H1 (cell line): ENCODE data around the gene RNF220. TPM values are rescaled to one million over a fixed set of nuclear protein-coding genes. Genes with fewer than 3 reads are reported as not detected.

Experiments
- CTCF ChIA-PET: fragments of 300-600 bp; sonication (Branson Sonifier 250); formaldehyde crosslinking; loops from one replicate; lab custom pipeline; 2021; ENCODE audit not compliant: partially characterized antibody; lab: Charles Lee
- POLR2A ChIA-PET: fragments of 300-600 bp; sonication (Branson Sonifier 250); formaldehyde crosslinking; loops from one replicate; lab custom pipeline; 2021; ENCODE audit warnings: inconsistent platforms; ENCODE audit not compliant: partially characterized antibody; lab: Charles Lee
- DNase-seq, 2 experiments: peaks; one replicate each; pipeline versions ENCODE4 v3.0.0 to v3.0.0-alpha.2; 2010 to 2022; ENCODE audit warnings: low spot score in 2 of 2, low read depth in 1 of 2, mixed read lengths in 1 of 2
- FAIRE-seq: peaks from 2 replicates; lab custom pipeline; 2011; peaks lifted over from hg19 to GRCh38; lab: Jason Lieb, UNC
- H2AFZ ChIP-seq: 2 replicates; pipeline ENCODE4 v1.8.1; 2012; ENCODE audit warnings: low read length, inconsistent platforms
- H2AK5ac ChIP-seq: 2 replicates; pipeline ENCODE4 v1.6.1; 2013; ENCODE audit warnings: low read depth, low read length
- H2BK120ac ChIP-seq: replicated peaks from 2 replicates; pipeline ENCODE3; 2013; ENCODE audit warnings: low read depth, low read length, inconsistent platforms
- H2BK12ac ChIP-seq: 2 replicates; pipeline ENCODE4 v1.6.1; 2013; ENCODE audit warnings: low read depth, low read length
- H2BK15ac ChIP-seq: 2 replicates; pipeline ENCODE4 v1.6.1; 2013; ENCODE audit warnings: low read length
- H2BK20ac ChIP-seq: 2 replicates; pipeline ENCODE4 v1.6.1; 2013; ENCODE audit warnings: low read length
- H2BK5ac ChIP-seq: 2 replicates; pipeline ENCODE4 v1.6.1; 2013; ENCODE audit warnings: low read depth, low read length
- H3K14ac ChIP-seq: 2 replicates; pipeline ENCODE4 v1.6.1; 2013; ENCODE audit warnings: inconsistent platforms; ENCODE audit not compliant: insufficient read length
- H3K18ac ChIP-seq: 2 replicates; pipeline ENCODE4 v1.6.1; 2013; ENCODE audit warnings: low read length; ENCODE audit errors: extremely low read depth
- H3K23ac ChIP-seq: 2 replicates; pipeline ENCODE4 v1.6.1; 2013; ENCODE audit warnings: inconsistent platforms; ENCODE audit not compliant: insufficient read length
- H3K23me2 ChIP-seq: 2 replicates; pipeline ENCODE4 v1.6.1; 2013; ENCODE audit warnings: low read depth, low read length
- H3K27ac ChIP-seq: 2 replicates; pipeline ENCODE4 v1.6.1; 2011; ENCODE audit warnings: low read depth, low read length, inconsistent platforms
- H3K27me3 ChIP-seq, 4 experiments: replicated peaks in 1 of 4; 1 replicate in 1 of 4; 2 replicates in 3 of 4; pipeline versions ENCODE4 v1.6.1 to v1.8.1; 2011 to 2013; ENCODE audit warnings: low read length in 3 of 4, mild to moderate bottlenecking in 3 of 4, inconsistent platforms in 2 of 4, mixed read lengths in 2 of 4, moderate library complexity in 1 of 4; ENCODE audit not compliant: control insufficient read depth in 3 of 4, insufficient read depth in 3 of 4; ENCODE audit errors: extremely low read depth in 1 of 4
- H3K36me3 ChIP-seq, 4 experiments: 2 replicates each; pipeline versions ENCODE4 v1.6.1 to v1.8.1; 2011 to 2013; ENCODE audit warnings: mild to moderate bottlenecking in 4 of 4, low read length in 3 of 4, moderate library complexity in 2 of 4, control low read depth in 1 of 4, inconsistent platforms in 1 of 4; ENCODE audit not compliant: insufficient read depth in 4 of 4, control insufficient read depth in 2 of 4
- H3K4ac ChIP-seq: replicated peaks from 2 replicates; pipeline ENCODE3; 2013; ENCODE audit warnings: low read length, low read depth, mixed read lengths, inconsistent platforms; ENCODE audit not compliant: insufficient read length
- H3K4me1 ChIP-seq, 4 experiments: replicated peaks in 1 of 4; 1 replicate in 1 of 4; 2 replicates in 3 of 4; pipeline versions ENCODE4 v1.6.1 to v1.8.1; 2011 to 2013; ENCODE audit warnings: low read length in 3 of 4, inconsistent platforms in 2 of 4, mixed read lengths in 1 of 4; ENCODE audit not compliant: insufficient read depth in 4 of 4, control insufficient read depth in 3 of 4
- H3K4me2 ChIP-seq, 2 experiments: 2 replicates each; pipeline versions ENCODE4 v1.6.1 to v1.8.1; 2011 to 2013; ENCODE audit warnings: low read depth in 2 of 2, low read length in 2 of 2, control low read depth in 1 of 2, inconsistent platforms in 1 of 2, mild to moderate bottlenecking in 1 of 2; ENCODE audit not compliant: insufficient read depth in 1 of 2
- H3K4me3 ChIP-seq, 4 experiments: fragments of 200-600, 300-600 bp in 1 of 4; sonication (generic), shearing (Covaris generic), sonication (Bioruptor Twin) in 1 of 4; 2 replicates each; pipeline versions ENCODE4 v1.5.1 to v1.8.1; 2011 to 2016; ENCODE audit warnings: low read length in 4 of 4, low read depth in 3 of 4, control low read depth in 2 of 4, inconsistent platforms in 2 of 4, mild to moderate bottlenecking in 2 of 4, mixed read lengths in 1 of 4, moderate library complexity in 1 of 4; ENCODE audit not compliant: insufficient read depth in 2 of 4; ENCODE audit errors: extremely low read depth in 1 of 4
- H3K56ac ChIP-seq: replicated peaks from 2 replicates; pipeline ENCODE3; 2013; ENCODE audit warnings: low read depth, mild to moderate bottlenecking, mixed read lengths, low read length, inconsistent platforms; ENCODE audit not compliant: insufficient read length
- H3K79me1 ChIP-seq: 2 replicates; pipeline ENCODE4 v1.6.1; 2013; ENCODE audit warnings: low read depth, low read length, control low read depth
- H3K79me2 ChIP-seq, 2 experiments: 2 replicates each; pipeline versions ENCODE4 v1.6.1 to v1.8.1; 2012 to 2013; ENCODE audit warnings: low read length in 2 of 2, mild to moderate bottlenecking in 2 of 2, inconsistent platforms in 1 of 2; ENCODE audit not compliant: insufficient read depth in 2 of 2, control insufficient read depth in 1 of 2
- H3K9ac ChIP-seq, 4 experiments: replicated peaks in 1 of 4; 1 replicate in 1 of 4; 2 replicates in 3 of 4; pipeline versions ENCODE4 v1.6.1 to v1.8.1; 2011 to 2013; ENCODE audit warnings: low read depth in 3 of 4, low read length in 3 of 4, control low read depth in 2 of 4, mild to moderate bottlenecking in 2 of 4, moderate library complexity in 2 of 4, inconsistent platforms in 1 of 4; ENCODE audit errors: extremely low read depth in 1 of 4
- H3K9me3 ChIP-seq, 2 experiments: 2 replicates each; pipeline versions ENCODE4 v1.6.1 to v1.8.1; 2012 to 2013; ENCODE audit warnings: mild to moderate bottlenecking in 2 of 2, moderate library complexity in 2 of 2, control low read depth in 1 of 2, inconsistent platforms in 1 of 2, low read depth in 1 of 2, low read length in 1 of 2, mixed read lengths in 1 of 2; ENCODE audit not compliant: insufficient read depth in 2 of 2
- H4K20me1 ChIP-seq, 2 experiments: replicated peaks in 1 of 2; 2 replicates each; pipeline versions ENCODE3 to v1.8.1; 2011 to 2013; ENCODE audit warnings: inconsistent platforms in 2 of 2, low read length in 2 of 2, mild to moderate bottlenecking in 1 of 2; ENCODE audit not compliant: insufficient read depth in 2 of 2, control insufficient read depth in 1 of 2
- H4K5ac ChIP-seq: 2 replicates; pipeline ENCODE4 v1.6.1; 2013; ENCODE audit warnings: low read length, low read depth, mixed read lengths, inconsistent platforms; ENCODE audit not compliant: insufficient read length
- H4K8ac ChIP-seq: 2 replicates; pipeline ENCODE4 v1.8.0; 2013; ENCODE audit warnings: mild to moderate bottlenecking, moderate library complexity, low read length, inconsistent platforms; ENCODE audit not compliant: insufficient read depth; ENCODE audit errors: extremely low read depth
- H4K91ac ChIP-seq: replicated peaks from 2 replicates; pipeline ENCODE3; 2013; ENCODE audit warnings: low read length, mixed read lengths, inconsistent platforms; ENCODE audit not compliant: insufficient read length
- BRCA1 ChIP-seq: IDR thresholded peaks from 2 replicates; pipeline ENCODE4 v1.6.1; 2012; ENCODE audit warnings: low read depth, low read length, improper control_type of control experiment
- EGR1 ChIP-seq: IDR thresholded peaks from 2 replicates; pipeline ENCODE4 v1.6.1; 2011; ENCODE audit warnings: low read depth, low read length, borderline replicate concordance
- KDM4A ChIP-seq: IDR thresholded peaks from one replicate; pipeline ENCODE4 v1.7.1; 2012; ENCODE audit warnings: low read depth, mild to moderate bottlenecking, moderate library complexity, low read length, inconsistent platforms; ENCODE audit not compliant: severe bottlenecking
- RBBP5 ChIP-seq: IDR thresholded peaks from 2 replicates; pipeline ENCODE4 v1.7.1; 2012; ENCODE audit warnings: low read depth, mild to moderate bottlenecking, inconsistent platforms, low read length, moderate library complexity, borderline replicate concordance
- RNF2 ChIP-seq: fragments of 200-900, 300-1000 bp; sonication (generic); IDR thresholded peaks from 2 replicates; pipeline ENCODE4 v1.7.1; 2016; ENCODE audit warnings: borderline replicate concordance, low read depth, mild to moderate bottlenecking, antibody characterized with exemption, low read length; ENCODE audit not compliant: poor library complexity, severe bottlenecking; ENCODE audit errors: missing control alignments
- SIRT6 ChIP-seq: IDR thresholded peaks from one replicate; pipeline ENCODE4 v1.7.1; 2012; ENCODE audit warnings: low read length, inconsistent platforms
- SP2 ChIP-seq: IDR thresholded peaks from 2 replicates; pipeline ENCODE4 v1.6.1; 2012; ENCODE audit warnings: mild to moderate bottlenecking, low read length, inconsistent platforms
- SRF ChIP-seq: IDR thresholded peaks from 2 replicates; pipeline ENCODE4 v1.6.1; 2011; ENCODE audit warnings: mild to moderate bottlenecking, low read depth, low read length, moderate library complexity
- TAF7 ChIP-seq: optimal IDR thresholded peaks from 2 replicates; pipeline ENCODE3; 2011; ENCODE audit warnings: low read depth, mild to moderate bottlenecking, inconsistent platforms, low read length, moderate library complexity, borderline replicate concordance
- ZNF274 ChIP-seq: IDR thresholded peaks from 2 replicates; pipeline ENCODE4 v1.7.0; 2012; ENCODE audit warnings: low read length, borderline replicate concordance; ENCODE audit errors: extremely low read depth
- WGBS, 2 experiments: shearing (Covaris generic) in 1 of 2; methylation state at CpG; one replicate each; pipeline versions ENCODE4 v1.1.6 to v1.1.7; 2013 to 2015; ENCODE audit warnings: low lambda C conversion rate in 2 of 2, mixed read lengths in 2 of 2, inconsistent platforms in 1 of 2, low coverage in 1 of 2, missing lambda C conversion rate in 1 of 2; ENCODE audit not compliant: insufficient replicate concordance in 2 of 2, insufficient coverage in 1 of 2, insufficient read length in 1 of 2; ENCODE audit errors: extremely low coverage in 1 of 2, missing lambda C conversion rate in 1 of 2; 5-methylcytosine and 5-hydroxymethylcytosine counted together
- polyA plus RNA-seq, 7 experiments: library from polyadenylated mRNA; depleted of rRNA in 3 of 7; stranded (reverse) in 5 of 7; unstranded in 2 of 7; fragments of >200 nt in 5 of 7; fragments of 200-250 nt in 2 of 7; gene quantifications; 1 replicate in 5 of 7; 2 replicates in 1 of 7; 4 replicates in 1 of 7; pipeline versions ENCODE4 v1.2.1 to v1.2.3, GENCODE V29; 2011 to 2013; ENCODE audit warnings: missing spikeins in 2 of 7, mixed read lengths in 2 of 7
- total RNA-seq: library from RNA; stranded (reverse); fragmentation: NEBNext Ultra II Directional; extraction: Animal tissue kit (Norgen Biotek cat#: 25700); gene quantifications from 2 replicates; pipeline ENCODE4 v1.2.1, GENCODE V29; 2021
- TF ChIP-seq, protein P1 (sequence below): IDR thresholded peaks from 2 replicates; pipeline ENCODE4 v1.6.1; 2012; ENCODE audit warnings: low read length, inconsistent platforms

Gene RNF220
- total and polyA plus RNA-seq, 2 of the 8 experiments (the other 6 are each of a cell fraction or from before 2014, with no cell fraction given) = 123 to 160 TPM

DNA sequence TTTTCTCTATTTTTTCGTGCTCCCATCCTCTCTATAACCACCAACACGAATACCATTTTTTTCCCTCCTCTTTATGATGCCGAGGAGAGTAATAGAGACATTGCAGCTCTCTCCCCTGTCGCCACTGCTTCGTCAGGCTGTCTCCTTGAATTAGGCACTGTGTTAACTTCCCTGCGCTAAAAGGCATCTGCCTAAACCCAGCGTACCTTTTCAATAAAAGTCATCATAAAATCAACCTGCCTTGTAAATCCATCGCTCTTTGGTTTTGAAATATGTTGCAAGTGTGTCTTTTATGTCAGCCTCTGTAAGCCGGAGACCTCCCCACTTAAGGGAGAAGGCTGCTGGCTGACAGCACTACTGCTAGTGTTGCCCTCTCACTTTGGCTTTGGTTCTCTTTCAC lies 8.7 kb downstream of the RNF220 start:
- peaks cover 3 to 30% (median 16%) of the 10 kb centered on the region in 4 experiments; a peak in 6 of 7 replicates for H3K27me3 ChIP-seq
- FAIRE-seq (no peak), DNase-seq (no peak)
- no peak overlapping the region for H2BK20ac ChIP-seq
- no peak overlapping the region for H4K5ac ChIP-seq
- no peaks in the 10 kb centered on the region for H3K9me3 ChIP-seq
- peaks cover 0 to 41% of the 10 kb centered on the region in 2 experiments; a peak in 2 of 4 replicates for H3K79me2 ChIP-seq
- H2BK15ac ChIP-seq = no peak overlapping the region
- no peak overlapping the region for H3K14ac ChIP-seq
- no peak overlapping the region for H3K4me3 ChIP-seq
- H3K36me3 ChIP-seq = peaks cover 0 to 28% (median 8%) of the 10 kb centered on the region in 4 experiments; a peak in 4 of 8 replicates
- peaks cover 10 to 26% of the 10 kb centered on the region in 2 experiments for H4K20me1 ChIP-seq
- peaks cover 9% of the 10 kb centered on the region; the same call in 1 of the 2 replicates for H3K79me1 ChIP-seq
- H3K4me1 ChIP-seq = peaks cover 10 to 17% (median 12%) of the 10 kb centered on the region in 4 experiments
- no peak overlapping the region for H3K9ac ChIP-seq
- no peak overlapping the region for H2AK5ac ChIP-seq
- no peak overlapping the region for H2BK12ac ChIP-seq
- H3K18ac ChIP-seq = no peak overlapping the region
- WGBS, 2 experiments = 94 to 100% methylated on average over 2 to 9 of the region's 9 CpGs
- peaks cover 16% of the 10 kb centered on the region for H3K23me2 ChIP-seq
- ChIA-PET CTCF (interaction anchor here (0.6 to 1.9 kb wide), 5 partner anchors 11 to 182 kb away, joined by 3 to 7 read pairs (median 3); no protein-coding TSS in a partner anchor), POLR2A (interaction anchor here (0.9 to 1.3 kb wide), 2 partner anchors 10 to 218 kb away, joined by 3 read pairs; no protein-coding TSS in a partner anchor)
- no peak overlapping the region for H3K23ac ChIP-seq
- no peak overlapping the region for H2AFZ ChIP-seq
- no peak overlapping the region for H3K4me2 ChIP-seq
- no peak overlapping the region for H2BK120ac ChIP-seq
- H2BK5ac ChIP-seq = no peak overlapping the region
- H3K4ac ChIP-seq = no peak overlapping the region
- H4K8ac ChIP-seq = no peak overlapping the region
- H4K91ac ChIP-seq = no peak overlapping the region
- no peak overlapping the region for H3K56ac ChIP-seq
- H3K27ac ChIP-seq = no peak overlapping the region
- no peak for TF ChIP-seq SP2
- TF ChIP-seq KDM4A = no peak
- no peak for TF ChIP-seq RBBP5
- TF ChIP-seq RNF2 = no peak
- no peak for TF ChIP-seq ZNF274
- no peak for TF ChIP-seq EGR1
- no peak for TF ChIP-seq SRF
- TF ChIP-seq TAF7 = no peak
- no peak for TF ChIP-seq SIRT6
- no peak for TF ChIP-seq BRCA1
- TF ChIP-seq, protein P1, sequence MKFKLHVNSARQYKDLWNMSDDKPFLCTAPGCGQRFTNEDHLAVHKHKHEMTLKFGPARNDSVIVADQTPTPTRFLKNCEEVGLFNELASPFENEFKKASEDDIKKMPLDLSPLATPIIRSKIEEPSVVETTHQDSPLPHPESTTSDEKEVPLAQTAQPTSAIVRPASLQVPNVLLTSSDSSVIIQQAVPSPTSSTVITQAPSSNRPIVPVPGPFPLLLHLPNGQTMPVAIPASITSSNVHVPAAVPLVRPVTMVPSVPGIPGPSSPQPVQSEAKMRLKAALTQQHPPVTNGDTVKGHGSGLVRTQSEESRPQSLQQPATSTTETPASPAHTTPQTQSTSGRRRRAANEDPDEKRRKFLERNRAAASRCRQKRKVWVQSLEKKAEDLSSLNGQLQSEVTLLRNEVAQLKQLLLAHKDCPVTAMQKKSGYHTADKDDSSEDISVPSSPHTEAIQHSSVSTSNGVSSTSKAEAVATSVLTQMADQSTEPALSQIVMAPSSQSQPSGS = no peak
